CD4-positive, alpha-beta T cell treated with Interferon alpha-2 for 1 hour (primary cell): Measurements from ENCODE around the gene EIPR1.
A peak's percentile ranks its signal among the peaks of the same experiment; 100 is the strongest.

Experiments used
- DNase-seq, 2 donors: peaks; one replicate each; pipeline ENCODE4 v3.0.0-alpha.2; 2020 to 2022

The EIPR1 gene

GRCh38 chr2:3169106-3169870 lies 208.3 kb downstream of the EIPR1 start:
- DNase-seq = no peak

GRCh38 chr2:3168230-3168891 lies 209.3 kb downstream of the EIPR1 start:
- no peak for DNase-seq

- DNase-seq = no peak
These were observed 214.2 kb downstream of the EIPR1 start for GRCh38 chr2:3163401-3163800.

- DNase-seq = no peak
These were observed 215.1 kb downstream of the EIPR1 start for GRCh38 chr2:3162442-3163077.

- DNase-seq = no peak
These were observed 216.8 kb downstream of the EIPR1 start for GRCh38 chr2:3160751-3161330.

- DNase-seq = no peak
These were observed 217.7 kb downstream of the EIPR1 start for GRCh38 chr2:3159782-3160545.

GRCh38 chr2:3154700-3155099 lies 222.9 kb downstream of the EIPR1 start:
- DNase-seq = no peak

- DNase-seq = no peak
These were observed 223.5 kb downstream of the EIPR1 start for GRCh38 chr2:3154146-3154545.

GRCh38 chr2:3151153-3151918 lies 226.3 kb downstream of the EIPR1 start:
- peak in 1 of 2 donors; percentile 11 for DNase-seq

- DNase-seq = no peak
These were observed 228.0 kb downstream of the EIPR1 start for GRCh38 chr2:3149441-3150217.

GRCh38 chr2:3148716-3149115 lies 228.9 kb downstream of the EIPR1 start:
- DNase-seq = no peak

- no peak for DNase-seq
These were observed 229.7 kb downstream of the EIPR1 start for GRCh38 chr2:3147651-3148530.

- no peak for DNase-seq
These were observed 230.6 kb downstream of the EIPR1 start for GRCh38 chr2:3146772-3147650.

- no peak for DNase-seq
These were observed 231.4 kb downstream of the EIPR1 start for GRCh38 chr2:3146175-3146574.

GRCh38 chr2:3145471-3146021 lies 232.1 kb downstream of the EIPR1 start:
- DNase-seq = no peak

- no peak for DNase-seq
These were observed 232.8 kb downstream of the EIPR1 start for GRCh38 chr2:3144856-3145255.

GRCh38 chr2:3143602-3144001 lies 234.0 kb downstream of the EIPR1 start:
- DNase-seq = no peak

- no peak for DNase-seq
These were observed 234.6 kb downstream of the EIPR1 start for GRCh38 chr2:3142961-3143571.
